Fibroblast of villous mesenchyme (primary cell): ENCODE results near the gene SRPK2. TPM values are rescaled to one million over a fixed set of nuclear protein-coding genes. Genes with fewer than 3 reads are reported as not detected.
"Not testable (repeated sequence)": the region's sequence is repeated elsewhere in the genome, so short reads cannot be mapped to it uniquely, and the experiment has no call there.

ENCODE experiments used
- DNase-seq: peaks from one replicate; pipeline ENCODE4 v3.0.0-alpha.2; 2010; ENCODE audit warnings: low read depth
- H3K4me3 ChIP-seq: 2 replicates; pipeline ENCODE4 v1.5.1; 2011; ENCODE audit warnings: low read depth, mild to moderate bottlenecking, low read length
- CTCF ChIP-seq: IDR thresholded peaks from 2 replicates; pipeline ENCODE4 v1.5.1; 2012; ENCODE audit warnings: low read depth, mild to moderate bottlenecking, low read length; ENCODE audit not compliant: insufficient read depth
- total RNA-seq: library from RNA; depleted of rRNA; stranded (reverse); fragments of >200 nt; gene quantifications from 2 replicates; pipeline ENCODE4 v1.2.3, GENCODE V29; 2012

The SRPK2 gene
- total RNA-seq, 1 donor, result 60.9 TPM

- TF ChIP-seq CTCF, result no peak
- no peak overlapping the region for H3K4me3 ChIP-seq
- DNase-seq, result no peak
Observed at GRCh38 chr7:105245398-105246114, 143.2 kb downstream of the SRPK2 start.

GRCh38 chr7:105244594-105244993, 144.1 kb downstream of the SRPK2 start:
- no peak overlapping the region for H3K4me3 ChIP-seq
- TF ChIP-seq CTCF, result no peak
- no peak for DNase-seq

GRCh38 chr7:105241198-105241597, 147.5 kb downstream of the SRPK2 start:
- TF ChIP-seq CTCF, result no peak
- no peak overlapping the region for H3K4me3 ChIP-seq
- no peak for DNase-seq

- H3K4me3 ChIP-seq, result no peak overlapping the region
- no peak for TF ChIP-seq CTCF
- DNase-seq, result no peak
Observed at GRCh38 chr7:105238198-105238765, 150.4 kb downstream of the SRPK2 start.

GRCh38 chr7:105234886-105235285, 153.8 kb downstream of the SRPK2 start:
- no peak overlapping the region for H3K4me3 ChIP-seq
- TF ChIP-seq CTCF, result no peak
- no peak for DNase-seq

GRCh38 chr7:105232829-105233291, 155.9 kb downstream of the SRPK2 start:
- not testable (repeated sequence) for H3K4me3 ChIP-seq

GRCh38 chr7:105230486-105230885, 158.2 kb downstream of the SRPK2 start:
- DNase-seq, result no peak
- H3K4me3 ChIP-seq, result no peak overlapping the region
- no peak for TF ChIP-seq CTCF

More at GRCh38 chr7:105232829-105233291, 155.9 kb downstream of the SRPK2 start:
- DNase-seq, result not testable (repeated sequence)
